Fibroblast of upper back skin (primary cell): ENCODE data around the gene RRP8.

Experiments
- DNase-seq: peaks from one replicate; pipeline ENCODE4 v3.0.0-alpha.2; 2013

Gene RRP8

DNA sequence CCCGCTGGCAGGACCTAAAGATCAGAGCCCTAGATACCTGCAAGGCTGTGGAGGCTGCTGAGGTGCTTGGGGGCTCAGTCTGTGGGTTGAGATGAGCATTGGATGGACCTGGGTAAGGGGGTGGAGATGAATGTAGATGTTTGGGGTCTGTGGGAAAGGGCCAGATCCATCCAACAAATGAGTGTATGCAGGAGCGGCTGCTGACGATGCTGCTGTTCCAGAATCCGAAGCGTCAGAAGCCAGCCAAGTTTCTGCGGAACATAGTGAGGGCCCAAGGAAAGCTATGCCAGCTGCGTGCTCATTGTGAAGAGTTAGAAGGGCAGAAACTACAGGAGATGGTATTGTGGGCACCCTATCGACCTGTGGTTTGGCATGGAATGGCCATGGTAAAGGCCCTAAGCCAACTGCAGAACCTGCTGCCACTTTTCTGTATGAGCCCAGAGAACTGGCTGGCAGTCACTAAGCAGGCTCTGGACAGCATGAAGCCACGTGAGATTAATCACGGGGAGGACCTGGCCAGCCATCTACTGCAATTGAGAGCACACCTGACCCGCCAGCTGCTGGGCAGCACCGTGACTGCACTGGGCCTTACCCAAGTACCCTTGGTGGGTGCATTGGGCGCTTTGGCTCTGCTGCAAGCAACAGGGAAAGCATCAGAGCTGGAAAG lies 36.6 kb downstream of the RRP8 start:
- DNase-seq = no peak

DNA sequence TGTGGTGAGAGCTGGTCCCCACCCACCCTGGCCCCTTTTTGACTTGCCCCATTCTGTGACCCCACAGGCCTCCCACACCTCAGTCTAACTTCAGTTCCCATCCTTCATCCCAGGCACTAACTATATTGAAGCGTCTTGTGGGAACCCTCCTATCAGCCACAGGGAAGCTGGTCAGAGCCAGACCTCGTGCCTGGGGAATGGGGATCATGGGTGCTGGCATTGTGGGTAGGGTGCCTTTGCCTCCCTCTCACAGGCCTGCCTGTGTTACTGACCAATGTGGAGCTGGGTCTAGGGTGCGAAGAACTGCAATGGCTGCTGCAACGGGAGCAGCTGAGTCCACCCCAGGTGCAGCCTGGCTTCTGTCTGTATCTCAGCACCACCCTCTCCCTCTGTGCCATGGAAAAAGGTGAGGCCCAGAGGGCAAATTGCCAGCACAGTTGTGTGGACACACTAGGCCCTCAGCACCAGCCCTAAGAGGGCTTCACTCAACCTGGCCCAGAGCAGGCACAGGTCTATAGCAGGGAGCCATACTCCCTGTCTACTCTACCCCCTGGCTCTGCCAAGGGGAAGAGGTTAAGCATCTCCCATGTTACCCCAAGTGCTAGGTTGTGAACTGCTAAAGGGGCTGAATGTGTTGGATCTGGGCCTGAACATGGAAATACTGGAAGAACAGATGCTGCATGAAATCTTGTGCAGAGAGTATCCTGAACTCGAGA lies 37.3 kb downstream of the RRP8 start:
- DNase-seq = no peak

DNA sequence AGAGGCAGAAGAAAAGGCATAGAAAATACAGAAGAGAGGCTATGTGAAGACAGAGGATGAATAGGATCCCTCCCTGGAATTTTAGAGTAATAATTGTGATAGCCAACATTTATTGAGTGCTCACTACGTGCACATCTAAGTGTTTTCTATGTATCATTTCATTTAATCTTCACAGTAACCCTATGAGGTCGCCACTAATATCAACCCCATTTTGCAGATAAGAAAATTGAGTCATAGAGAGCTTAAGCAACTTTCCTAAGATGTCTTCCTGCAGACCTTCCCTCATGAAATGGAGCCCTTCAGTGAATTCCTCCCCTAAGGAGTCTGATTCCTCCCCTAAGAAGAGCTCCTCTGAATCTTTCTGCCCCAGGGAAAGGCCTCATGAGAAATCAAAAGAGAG lies 38.1 kb downstream of the RRP8 start:
- DNase-seq = no peak

DNA sequence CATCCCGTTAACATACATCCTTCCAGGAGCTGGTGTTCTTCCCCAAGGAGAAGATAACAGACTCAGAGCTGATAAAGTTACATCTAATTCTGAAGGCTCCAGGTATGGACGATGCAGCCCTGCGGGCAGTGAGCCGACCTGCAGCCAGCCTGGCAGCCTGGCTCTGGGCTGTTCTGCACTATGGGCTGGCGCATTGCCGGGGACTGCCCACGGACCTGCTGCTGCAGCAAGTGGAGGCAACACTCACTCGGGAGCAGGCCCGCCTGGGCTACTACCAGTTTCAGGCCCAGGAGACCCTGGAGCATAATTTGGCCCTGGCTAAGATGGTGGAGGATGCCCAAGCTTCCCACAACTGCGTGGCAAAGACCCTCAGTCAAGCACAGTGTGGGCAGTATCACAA lies 39.7 kb downstream of the RRP8 start:
- no peak for DNase-seq

DNA sequence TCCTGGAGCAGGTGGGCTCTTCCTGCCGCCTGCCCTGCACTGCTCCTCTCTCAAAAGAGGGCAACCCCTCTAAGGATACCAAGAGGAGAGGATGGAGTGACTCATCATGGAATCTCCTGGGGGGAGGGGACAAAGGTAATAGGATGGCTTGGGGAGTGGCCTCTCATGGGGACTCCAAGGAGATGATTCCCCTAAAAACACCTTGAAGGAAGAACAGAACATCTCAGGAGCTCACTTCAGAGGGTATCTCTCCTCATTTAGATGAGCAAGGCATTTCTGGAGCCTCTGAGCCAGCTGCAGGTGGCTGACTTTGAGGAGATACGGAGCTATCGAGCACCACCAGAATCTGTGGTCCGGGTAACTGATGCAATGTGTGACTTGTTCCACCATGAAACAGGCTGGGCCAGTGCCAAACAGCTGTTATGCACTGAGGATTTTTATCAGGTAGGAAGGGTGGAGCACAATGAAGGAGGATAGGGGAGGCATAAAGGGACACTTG lies 40.2 kb downstream of the RRP8 start:
- no peak for DNase-seq

DNA sequence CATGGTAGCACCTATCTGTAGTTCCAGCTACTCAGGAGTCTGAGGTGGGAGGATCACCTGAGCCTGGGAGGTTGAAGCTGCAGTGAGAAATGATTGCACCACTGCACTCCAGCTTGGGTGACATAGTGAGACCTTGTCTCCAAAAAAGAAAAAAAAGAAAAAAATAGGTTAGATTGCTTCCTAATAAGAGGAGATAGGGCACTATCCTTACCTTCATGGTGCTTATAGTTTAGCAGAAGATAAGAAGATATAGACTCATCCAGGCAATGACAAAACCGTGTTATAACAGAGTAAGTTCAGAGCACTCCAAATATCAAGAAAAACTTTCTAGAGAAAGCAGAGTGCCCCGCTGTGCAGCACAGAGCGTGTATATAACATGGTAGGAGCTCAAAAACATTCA lies 42.1 kb downstream of the RRP8 start:
- no peak for DNase-seq

DNA sequence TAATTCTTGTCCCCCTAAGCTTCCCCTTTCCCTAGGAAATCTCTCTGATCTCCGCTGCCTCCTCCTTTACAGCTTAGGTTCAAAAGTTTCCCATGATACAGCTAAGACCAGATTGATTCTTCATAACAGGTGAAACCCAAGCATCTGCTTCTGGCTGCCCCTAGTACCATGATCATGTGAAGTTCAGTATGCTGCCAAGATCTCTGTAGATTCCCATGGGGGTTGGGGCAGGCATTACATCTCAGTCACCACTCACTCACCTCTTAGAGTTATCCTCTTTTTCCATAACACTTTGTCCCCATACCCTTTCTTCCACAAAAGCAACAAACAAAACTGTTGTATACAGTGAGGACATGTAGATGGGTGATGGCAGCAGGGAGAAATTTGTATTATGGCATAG lies 44.0 kb downstream of the RRP8 start:
- no peak for DNase-seq

- no peak for DNase-seq
Observed at GRCh38 chr11:6557761-6558674, 45.4 kb downstream of the RRP8 start.

DNA sequence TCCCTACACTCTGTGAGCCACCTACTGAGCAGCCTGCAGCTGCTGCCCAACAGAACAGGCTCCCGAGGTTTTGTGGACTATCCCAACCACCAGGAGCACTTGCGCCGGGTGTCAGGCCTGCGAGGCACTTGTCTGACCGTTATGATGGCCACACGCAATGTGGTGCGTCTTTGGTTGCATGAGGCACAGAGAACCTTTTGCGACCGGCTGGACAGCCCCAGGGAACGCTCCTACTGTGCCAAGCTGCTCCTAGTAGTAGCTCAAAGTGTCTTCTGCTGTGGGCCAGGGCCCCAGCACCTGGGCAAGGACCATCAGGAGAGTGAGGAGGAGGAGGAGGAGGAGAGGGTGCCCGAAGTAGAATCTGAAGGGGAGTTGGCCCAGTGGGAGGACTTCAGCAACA lies 46.4 kb downstream of the RRP8 start:
- DNase-seq = no peak

- DNase-seq = no peak
Observed at GRCh38 chr11:6556139-6556949, 47.1 kb downstream of the RRP8 start.

DNA sequence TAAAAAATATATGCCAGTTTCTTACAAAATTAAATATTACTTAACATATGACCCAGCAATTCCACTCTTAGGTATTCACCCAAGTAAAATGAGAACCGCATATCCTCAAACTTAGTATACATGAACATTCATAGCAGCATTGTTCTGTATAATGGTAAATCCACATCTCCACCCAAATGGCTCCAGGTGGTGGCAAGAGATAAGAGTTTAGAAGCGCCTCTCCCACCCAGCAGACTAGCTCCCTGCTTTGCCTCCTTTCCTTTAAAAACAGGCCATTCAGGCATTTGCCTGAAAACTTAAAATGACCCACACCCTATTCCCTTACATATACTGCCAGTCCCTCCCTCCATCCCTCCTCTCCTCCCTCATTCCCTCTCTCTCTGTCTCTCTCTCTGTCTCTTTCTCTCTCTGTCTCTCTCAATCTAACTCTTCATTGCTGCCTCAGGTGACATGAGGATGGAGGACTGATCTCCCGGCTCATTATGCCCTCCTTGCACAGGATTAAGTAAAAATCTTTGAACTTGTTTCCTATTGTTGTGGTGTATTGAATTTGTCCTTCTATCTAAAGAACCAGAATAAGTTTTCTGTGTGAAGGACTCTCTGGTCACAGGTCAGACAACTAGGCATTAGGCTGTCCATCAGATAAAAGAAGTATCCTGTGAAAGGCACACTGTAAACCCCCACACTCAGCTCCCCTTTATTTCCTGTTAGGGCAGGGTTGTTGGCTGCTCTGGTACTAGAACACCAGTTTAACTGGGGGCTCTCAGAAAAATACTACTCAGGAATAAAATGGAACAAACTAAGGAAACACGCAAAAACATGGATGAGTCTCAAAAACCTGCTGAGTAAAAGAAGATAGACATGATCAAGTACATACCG lies 48.3 kb downstream of the RRP8 start:
- DNase-seq = no peak

DNA sequence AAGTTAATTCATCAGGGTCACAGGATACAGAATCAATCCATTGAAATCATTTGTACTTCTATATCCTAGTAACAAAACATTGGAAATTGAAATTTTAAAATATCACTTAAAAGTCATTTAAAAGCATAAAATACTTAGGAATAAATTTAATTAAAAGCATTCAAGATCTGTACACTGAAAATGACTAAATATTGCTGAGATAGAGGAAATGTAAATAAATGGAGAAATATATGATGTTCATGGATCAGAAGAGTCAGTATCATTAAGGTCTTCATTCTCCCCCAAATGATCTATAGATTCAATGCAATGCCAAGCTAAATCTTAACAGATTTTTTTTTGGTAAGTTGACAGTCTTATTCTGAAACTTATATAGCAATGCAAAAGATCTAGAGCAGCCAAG lies 49.8 kb downstream of the RRP8 start:
- DNase-seq = no peak

GRCh38 chr11:6548641-6549040 lies 54.8 kb downstream of the RRP8 start:
- no peak for DNase-seq

GRCh38 chr11:6548121-6548520 lies 55.3 kb downstream of the RRP8 start:
- DNase-seq = no peak

GRCh38 chr11:6547177-6547576 lies 56.2 kb downstream of the RRP8 start:
- DNase-seq = no peak

DNA sequence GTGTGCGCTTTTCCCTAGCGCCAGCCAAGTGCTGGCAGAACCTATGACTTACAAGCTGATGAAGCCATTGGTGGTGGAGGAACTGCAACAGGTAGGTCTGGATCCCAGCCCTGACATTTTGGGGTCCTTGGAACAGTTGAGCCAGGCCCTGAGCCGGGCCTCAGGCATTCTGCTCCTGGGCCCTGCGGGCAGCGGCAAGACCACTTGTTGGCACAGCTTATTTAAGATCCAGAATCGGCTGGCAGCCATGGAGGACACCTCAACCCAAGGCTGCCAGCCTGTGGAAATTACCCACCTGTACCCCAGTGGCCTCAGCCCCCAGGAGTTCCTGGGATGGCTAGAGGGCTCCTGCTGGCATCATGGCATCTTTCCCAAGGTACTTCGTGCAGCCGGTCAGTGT lies 56.7 kb downstream of the RRP8 start:
- DNase-seq = no peak

DNA sequence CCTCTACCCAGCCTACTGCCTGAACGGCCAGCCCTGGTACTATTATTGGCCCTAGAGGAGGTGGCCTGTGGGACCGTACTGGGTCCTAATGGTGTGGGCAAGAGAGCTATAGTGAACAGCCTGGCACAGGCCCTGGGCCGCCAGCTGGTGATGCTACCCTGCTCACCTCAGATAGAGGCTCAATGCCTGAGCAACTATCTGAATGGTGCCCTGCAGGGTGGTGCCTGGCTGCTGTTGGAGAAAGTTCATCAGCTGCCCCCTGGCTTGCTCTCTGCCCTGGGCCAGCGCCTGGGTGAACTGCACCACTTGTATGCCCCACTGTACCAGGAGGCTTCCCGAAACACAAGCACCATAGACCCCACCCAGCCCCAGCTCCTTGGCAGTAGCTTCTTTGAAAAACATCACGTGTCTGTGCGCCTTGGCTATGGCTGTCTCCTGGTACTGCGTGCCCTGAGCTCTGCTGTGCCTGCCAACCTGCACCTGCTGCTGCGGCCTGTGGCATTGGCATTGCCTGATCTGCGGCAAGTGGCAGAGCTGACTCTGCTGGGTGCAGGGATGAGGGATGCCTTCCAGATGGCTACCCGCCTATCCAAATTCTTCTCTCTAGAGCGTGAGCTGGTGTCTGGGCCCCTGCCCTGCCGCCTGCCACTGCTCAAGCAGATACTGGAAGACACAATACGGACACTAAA lies 57.4 kb downstream of the RRP8 start:
- no peak for DNase-seq
